H1 (cell line): ENCODE measurements around the gene PHC1. TPM values are rescaled to one million over a fixed set of nuclear protein-coding genes. Genes with fewer than 3 reads are reported as not detected.

Source experiments
- CTCF ChIA-PET: fragments of 300-600 bp; sonication (Branson Sonifier 250); formaldehyde crosslinking; loops from one replicate; lab custom pipeline; 2021; ENCODE audit not compliant: partially characterized antibody; lab: Charles Lee
- POLR2A ChIA-PET: fragments of 300-600 bp; sonication (Branson Sonifier 250); formaldehyde crosslinking; loops from one replicate; lab custom pipeline; 2021; ENCODE audit warnings: inconsistent platforms; ENCODE audit not compliant: partially characterized antibody; lab: Charles Lee
- DNase-seq, 2 experiments: peaks; one replicate each; pipeline versions ENCODE4 v3.0.0 to v3.0.0-alpha.2; 2010 to 2022; ENCODE audit warnings: low spot score in 2 of 2, low read depth in 1 of 2, mixed read lengths in 1 of 2
- FAIRE-seq: peaks from 2 replicates; lab custom pipeline; 2011; peaks lifted over from hg19 to GRCh38; lab: Jason Lieb, UNC
- H2AFZ ChIP-seq: 2 replicates; pipeline ENCODE4 v1.8.1; 2012; ENCODE audit warnings: low read length, inconsistent platforms
- H2AK5ac ChIP-seq: 2 replicates; pipeline ENCODE4 v1.6.1; 2013; ENCODE audit warnings: low read depth, low read length
- H2BK120ac ChIP-seq: replicated peaks from 2 replicates; pipeline ENCODE3; 2013; ENCODE audit warnings: low read depth, low read length, inconsistent platforms
- H2BK12ac ChIP-seq: 2 replicates; pipeline ENCODE4 v1.6.1; 2013; ENCODE audit warnings: low read depth, low read length
- H2BK15ac ChIP-seq: 2 replicates; pipeline ENCODE4 v1.6.1; 2013; ENCODE audit warnings: low read length
- H2BK20ac ChIP-seq: 2 replicates; pipeline ENCODE4 v1.6.1; 2013; ENCODE audit warnings: low read length
- H2BK5ac ChIP-seq: 2 replicates; pipeline ENCODE4 v1.6.1; 2013; ENCODE audit warnings: low read depth, low read length
- H3K14ac ChIP-seq: 2 replicates; pipeline ENCODE4 v1.6.1; 2013; ENCODE audit warnings: inconsistent platforms; ENCODE audit not compliant: insufficient read length
- H3K18ac ChIP-seq: 2 replicates; pipeline ENCODE4 v1.6.1; 2013; ENCODE audit warnings: low read length; ENCODE audit errors: extremely low read depth
- H3K23ac ChIP-seq: 2 replicates; pipeline ENCODE4 v1.6.1; 2013; ENCODE audit warnings: inconsistent platforms; ENCODE audit not compliant: insufficient read length
- H3K23me2 ChIP-seq: 2 replicates; pipeline ENCODE4 v1.6.1; 2013; ENCODE audit warnings: low read depth, low read length
- H3K27ac ChIP-seq: 2 replicates; pipeline ENCODE4 v1.6.1; 2011; ENCODE audit warnings: low read depth, low read length, inconsistent platforms
- H3K27me3 ChIP-seq, 4 experiments: replicated peaks in 1 of 4; 1 replicate in 1 of 4; 2 replicates in 3 of 4; pipeline versions ENCODE4 v1.6.1 to v1.8.1; 2011 to 2013; ENCODE audit warnings: low read length in 3 of 4, mild to moderate bottlenecking in 3 of 4, inconsistent platforms in 2 of 4, mixed read lengths in 2 of 4, moderate library complexity in 1 of 4; ENCODE audit not compliant: control insufficient read depth in 3 of 4, insufficient read depth in 3 of 4; ENCODE audit errors: extremely low read depth in 1 of 4
- H3K36me3 ChIP-seq, 4 experiments: 2 replicates each; pipeline versions ENCODE4 v1.6.1 to v1.8.1; 2011 to 2013; ENCODE audit warnings: mild to moderate bottlenecking in 4 of 4, low read length in 3 of 4, moderate library complexity in 2 of 4, control low read depth in 1 of 4, inconsistent platforms in 1 of 4; ENCODE audit not compliant: insufficient read depth in 4 of 4, control insufficient read depth in 2 of 4
- H3K4ac ChIP-seq: replicated peaks from 2 replicates; pipeline ENCODE3; 2013; ENCODE audit warnings: low read length, low read depth, mixed read lengths, inconsistent platforms; ENCODE audit not compliant: insufficient read length
- H3K4me1 ChIP-seq, 4 experiments: replicated peaks in 1 of 4; 1 replicate in 1 of 4; 2 replicates in 3 of 4; pipeline versions ENCODE4 v1.6.1 to v1.8.1; 2011 to 2013; ENCODE audit warnings: low read length in 3 of 4, inconsistent platforms in 2 of 4, mixed read lengths in 1 of 4; ENCODE audit not compliant: insufficient read depth in 4 of 4, control insufficient read depth in 3 of 4
- H3K4me2 ChIP-seq, 2 experiments: 2 replicates each; pipeline versions ENCODE4 v1.6.1 to v1.8.1; 2011 to 2013; ENCODE audit warnings: low read depth in 2 of 2, low read length in 2 of 2, control low read depth in 1 of 2, inconsistent platforms in 1 of 2, mild to moderate bottlenecking in 1 of 2; ENCODE audit not compliant: insufficient read depth in 1 of 2
- H3K4me3 ChIP-seq, 4 experiments: fragments of 200-600, 300-600 bp in 1 of 4; sonication (generic), shearing (Covaris generic), sonication (Bioruptor Twin) in 1 of 4; 2 replicates each; pipeline versions ENCODE4 v1.5.1 to v1.8.1; 2011 to 2016; ENCODE audit warnings: low read length in 4 of 4, low read depth in 3 of 4, control low read depth in 2 of 4, inconsistent platforms in 2 of 4, mild to moderate bottlenecking in 2 of 4, mixed read lengths in 1 of 4, moderate library complexity in 1 of 4; ENCODE audit not compliant: insufficient read depth in 2 of 4; ENCODE audit errors: extremely low read depth in 1 of 4
- H3K56ac ChIP-seq: replicated peaks from 2 replicates; pipeline ENCODE3; 2013; ENCODE audit warnings: low read depth, mild to moderate bottlenecking, mixed read lengths, low read length, inconsistent platforms; ENCODE audit not compliant: insufficient read length
- H3K79me1 ChIP-seq: 2 replicates; pipeline ENCODE4 v1.6.1; 2013; ENCODE audit warnings: low read depth, low read length, control low read depth
- H3K79me2 ChIP-seq, 2 experiments: 2 replicates each; pipeline versions ENCODE4 v1.6.1 to v1.8.1; 2012 to 2013; ENCODE audit warnings: low read length in 2 of 2, mild to moderate bottlenecking in 2 of 2, inconsistent platforms in 1 of 2; ENCODE audit not compliant: insufficient read depth in 2 of 2, control insufficient read depth in 1 of 2
- H3K9ac ChIP-seq, 4 experiments: replicated peaks in 1 of 4; 1 replicate in 1 of 4; 2 replicates in 3 of 4; pipeline versions ENCODE4 v1.6.1 to v1.8.1; 2011 to 2013; ENCODE audit warnings: low read depth in 3 of 4, low read length in 3 of 4, control low read depth in 2 of 4, mild to moderate bottlenecking in 2 of 4, moderate library complexity in 2 of 4, inconsistent platforms in 1 of 4; ENCODE audit errors: extremely low read depth in 1 of 4
- H3K9me3 ChIP-seq, 2 experiments: 2 replicates each; pipeline versions ENCODE4 v1.6.1 to v1.8.1; 2012 to 2013; ENCODE audit warnings: mild to moderate bottlenecking in 2 of 2, moderate library complexity in 2 of 2, control low read depth in 1 of 2, inconsistent platforms in 1 of 2, low read depth in 1 of 2, low read length in 1 of 2, mixed read lengths in 1 of 2; ENCODE audit not compliant: insufficient read depth in 2 of 2
- H4K20me1 ChIP-seq, 2 experiments: replicated peaks in 1 of 2; 2 replicates each; pipeline versions ENCODE3 to v1.8.1; 2011 to 2013; ENCODE audit warnings: inconsistent platforms in 2 of 2, low read length in 2 of 2, mild to moderate bottlenecking in 1 of 2; ENCODE audit not compliant: insufficient read depth in 2 of 2, control insufficient read depth in 1 of 2
- H4K5ac ChIP-seq: 2 replicates; pipeline ENCODE4 v1.6.1; 2013; ENCODE audit warnings: low read length, low read depth, mixed read lengths, inconsistent platforms; ENCODE audit not compliant: insufficient read length
- H4K8ac ChIP-seq: 2 replicates; pipeline ENCODE4 v1.8.0; 2013; ENCODE audit warnings: mild to moderate bottlenecking, moderate library complexity, low read length, inconsistent platforms; ENCODE audit not compliant: insufficient read depth; ENCODE audit errors: extremely low read depth
- H4K91ac ChIP-seq: replicated peaks from 2 replicates; pipeline ENCODE3; 2013; ENCODE audit warnings: low read length, mixed read lengths, inconsistent platforms; ENCODE audit not compliant: insufficient read length
- CBX8 ChIP-seq: fragments of 300-800, 300-1000 bp; sonication (generic); IDR thresholded peaks from 2 replicates; pipeline ENCODE4 v1.7.1; 2016; ENCODE audit warnings: low read depth, low read length, borderline replicate concordance
- CHD1 ChIP-seq: IDR thresholded peaks from 2 replicates; pipeline ENCODE4 v1.6.1; 2012; ENCODE audit warnings: low read depth, low read length, improper control_type of control experiment
- CTBP2 ChIP-seq: IDR thresholded peaks from 2 replicates; pipeline ENCODE4 v1.7.0; 2011; ENCODE audit warnings: borderline replicate concordance, mild to moderate bottlenecking, moderate library complexity, mixed read lengths, low read length; ENCODE audit not compliant: insufficient read depth, insufficient read length
- JUN ChIP-seq: IDR thresholded peaks from 2 replicates; pipeline ENCODE4 v1.6.1; 2011; ENCODE audit warnings: low read depth, mild to moderate bottlenecking, improper control_type of control experiment, low read length
- KDM5A ChIP-seq: fragments of 200-600 bp; IDR thresholded peaks from 2 replicates; pipeline ENCODE4 v1.7.1; 2012; ENCODE audit warnings: mild to moderate bottlenecking, low read length, inconsistent platforms, mixed read lengths
- NRF1 ChIP-seq: IDR thresholded peaks from 2 replicates; pipeline ENCODE4 v1.6.1; 2011; ENCODE audit warnings: mild to moderate bottlenecking, low read depth, low read length, improper control_type of control experiment
- PHF8 ChIP-seq: fragments of 200-600 bp; sonication (generic); conservative IDR thresholded peaks from 2 replicates; pipeline ENCODE4 v1.7.1; 2012; ENCODE audit warnings: low read depth, mild to moderate bottlenecking, inconsistent platforms, low read length, moderate library complexity
- POU5F1 ChIP-seq: IDR thresholded peaks from 2 replicates; pipeline ENCODE4 v1.6.1; 2011; ENCODE audit warnings: low read depth, mild to moderate bottlenecking, low read length, moderate library complexity
- SIN3A ChIP-seq, 2 experiments: IDR thresholded peaks in 1 of 2; conservative IDR thresholded peaks in 1 of 2; 2 replicates each; pipeline ENCODE4 v1.6.1; 2011 to 2012; ENCODE audit warnings: low read length in 2 of 2, improper control_type of control experiment in 1 of 2, low read depth in 1 of 2, mild to moderate bottlenecking in 1 of 2
- SP4 ChIP-seq: IDR thresholded peaks from 2 replicates; pipeline ENCODE4 v1.6.1; 2012; ENCODE audit warnings: low read length, inconsistent platforms
- SRF ChIP-seq: IDR thresholded peaks from 2 replicates; pipeline ENCODE4 v1.6.1; 2011; ENCODE audit warnings: mild to moderate bottlenecking, low read depth, low read length, moderate library complexity
- polyA plus RNA-seq, 7 experiments: library from polyadenylated mRNA; depleted of rRNA in 3 of 7; stranded (reverse) in 5 of 7; unstranded in 2 of 7; fragments of >200 nt in 5 of 7; fragments of 200-250 nt in 2 of 7; gene quantifications; 1 replicate in 5 of 7; 2 replicates in 1 of 7; 4 replicates in 1 of 7; pipeline versions ENCODE4 v1.2.1 to v1.2.3, GENCODE V29; 2011 to 2013; ENCODE audit warnings: missing spikeins in 2 of 7, mixed read lengths in 2 of 7
- total RNA-seq: library from RNA; stranded (reverse); fragmentation: NEBNext Ultra II Directional; extraction: Animal tissue kit (Norgen Biotek cat#: 25700); gene quantifications from 2 replicates; pipeline ENCODE4 v1.2.1, GENCODE V29; 2021

Gene PHC1
- total and polyA plus RNA-seq, 2 of the 8 experiments (the other 6 are each of a cell fraction or from before 2014, with no cell fraction given), result 934 to 1,655 TPM

DNA sequence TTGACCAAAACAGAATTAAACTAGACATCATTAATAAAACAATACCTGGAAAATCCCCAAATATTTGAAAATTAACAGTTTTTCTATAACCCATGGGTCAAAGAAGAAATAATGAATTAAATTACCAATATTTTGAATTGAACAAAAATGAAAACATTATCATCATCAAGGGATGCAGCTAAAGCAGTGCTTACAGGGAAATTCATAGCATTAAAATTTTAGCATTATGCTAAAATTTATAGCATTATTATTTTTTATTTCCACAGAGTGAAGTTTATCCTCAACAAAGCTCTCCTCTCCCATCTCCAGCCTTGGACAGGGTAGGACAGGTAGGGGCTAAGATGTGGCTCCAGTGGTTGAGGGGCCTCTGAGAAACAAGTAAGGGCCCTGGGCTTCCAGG is 54.5 kb downstream of the PHC1 start:
- H2BK15ac ChIP-seq, result no peak overlapping the region
- CTCF ChIA-PET, result no interaction called here
- H3K4me3 ChIP-seq, result no peak overlapping the region
- no peaks in the 10 kb centered on the region for H3K23me2 ChIP-seq
- H3K9me3 ChIP-seq, result peaks cover 4 to 11% of the 10 kb centered on the region in 2 experiments; a peak in 3 of 4 replicates
- no peaks in the 10 kb centered on the region for H3K4me1 ChIP-seq
- no peak overlapping the region for H3K4ac ChIP-seq
- no peak overlapping the region for H3K9ac ChIP-seq
- DNase-seq, result no peak
- no peaks in the 10 kb centered on the region for H3K27me3 ChIP-seq
- H2AK5ac ChIP-seq, result no peak overlapping the region
- H3K56ac ChIP-seq, result no peak overlapping the region
- no peaks in the 10 kb centered on the region for H3K79me2 ChIP-seq
- H2BK5ac ChIP-seq, result no peak overlapping the region
- H2BK120ac ChIP-seq, result no peak overlapping the region
- H3K23ac ChIP-seq, result no peak overlapping the region
- no peak overlapping the region for H2BK20ac ChIP-seq
- no peak overlapping the region for H4K5ac ChIP-seq
- H3K18ac ChIP-seq, result no peak overlapping the region
- no peak overlapping the region for H2BK12ac ChIP-seq
- H3K36me3 ChIP-seq, result no peaks in the 10 kb centered on the region
- FAIRE-seq, result no peak
- no peak overlapping the region for H4K91ac ChIP-seq
- no peak overlapping the region for H3K27ac ChIP-seq
- no peak overlapping the region for H3K14ac ChIP-seq
- no peaks in the 10 kb centered on the region for H3K79me1 ChIP-seq
- no peak overlapping the region for H4K8ac ChIP-seq
- no peak for TF ChIP-seq POU5F1
- TF ChIP-seq NRF1, result no peak
- no peak for TF ChIP-seq CHD1
- TF ChIP-seq SIN3A (conservative IDR thresholded peaks at IDR 0.05 in 1 of 2, IDR thresholded peaks at IDR 0.05 in 1 of 2; ENCODE audit: low read depth in 1 of 2, low read length in 2 of 2), result no peak
- no peak for TF ChIP-seq CTBP2
- no peak for TF ChIP-seq CBX8
- no peak for TF ChIP-seq SP4
- TF ChIP-seq PHF8, result no peak
- no peak for TF ChIP-seq KDM5A
- TF ChIP-seq SRF, result no peak
- no peak for TF ChIP-seq JUN
- H3K4me2 ChIP-seq, result no peak overlapping the region
- no peaks in the 10 kb centered on the region for H4K20me1 ChIP-seq
- POLR2A ChIA-PET, result no interaction called here
- H2AFZ ChIP-seq, result no peak overlapping the region
